Measurements from ENCODE around the gene BCL2L1. TPM values are rescaled to one million over a fixed set of nuclear protein-coding genes. Genes with fewer than 3 reads are reported as not detected.
A peak's percentile ranks its signal among the peaks of the same experiment; 100 is the strongest.

Gene BCL2L1
- total RNA-seq, 1 experiment from 2014 or later = 226 TPM

GRCh38 chr20:31701591-31701990, 21.1 kb downstream of the BCL2L1 start (continued):
- TF ChIP-seq ZNF274 (IDR thresholded peaks at IDR 0.05; ENCODE audit: low read depth, low read length) = no peak

- ChIA-PET CTCF (interaction anchor here (1.9 kb wide), 1 partner anchor 39 kb away, joined by 6 read pairs; no protein-coding TSS in a partner anchor), RAD21 (ENCODE audit: low non-redundant PET in 1 of 2, low total read pairs in 2 of 2, uncharacterized antibody in 2 of 2, unreplicated experiment in 2 of 2) (no interaction called here), POLR2A (interaction anchor here (1.4 to 1.8 kb wide), 2 partner anchors 12 to 39 kb away, joined by 4 to 5 read pairs; no protein-coding TSS in a partner anchor)
- Histone ChIP-seq H3K9ac (ENCODE audit: low read length) (0 out of 2 replicates have a peak overlapping the region, but pooled peaks have one; percentile 46), H2AFZ (ENCODE audit: low read depth, low read length, poor library complexity, severe bottlenecking) (no peak overlapping the region), H3K4me3 (replicated peaks in 1 of 2; ENCODE audit: low read depth in 1 of 2, low read length in 2 of 2) (no peak overlapping the region), H3K27ac (ENCODE audit: low read depth, low read length) (peak overlapping the region; percentile 81), H3K9me3 (ENCODE audit: control insufficient read depth in 1 of 2, insufficient read depth in 1 of 2, low read depth in 1 of 2, low read length in 2 of 2) (no peaks in the 10 kb centered on the region), H3K9me2 (ENCODE audit: insufficient read depth) (no peaks in the 10 kb centered on the region), H4K20me1 (ENCODE audit: insufficient read depth) (no peaks in the 10 kb centered on the region), H3K27me3 (ENCODE audit: insufficient read depth, low read length) (no peaks in the 10 kb centered on the region), H3K79me2 (ENCODE audit: insufficient read depth, low read length) (peaks cover 100% of the 10 kb centered on the region), H3K36me3 (ENCODE audit: control insufficient read depth in 1 of 2, insufficient read depth in 2 of 2, low read length in 2 of 2) (peaks cover 2 to 43% of the 10 kb centered on the region in 2 experiments; a peak in 3 of 4 replicates), H3K4me2 (ENCODE audit: low read length) (peak overlapping the region; percentile 57), H3K4me1 (ENCODE audit: control insufficient read depth in 1 of 2, insufficient read depth in 2 of 2, low read length in 2 of 2) (peaks cover 81 to 99% of the 10 kb centered on the region in 2 experiments)
- DNase-seq (ENCODE audit: low read depth, low spot score) (no peak), ATAC-seq (no peak)
- BruUV-seq (replicated peaks) = no TSS peak
- intact Hi-C loops (cut with micrococcal nuclease) = no loop called here
- no peak for TF ChIP-seq TCF7L2 (IDR thresholded peaks at IDR 0.05; ENCODE audit: borderline replicate concordance, extremely low read depth, insufficient read depth, insufficient read length)
These were observed 21.9 kb downstream of the BCL2L1 start for GRCh38 chr20:31700747-31701146.

- H3K4me3 ChIP-seq (replicated peaks in 1 of 2; ENCODE audit: low read depth in 1 of 2, low read length in 2 of 2) = peak overlapping the region in 1 of 2 experiments; percentile 10; a peak in 1 of 4 replicates
- CTCF ChIA-PET = interaction anchor here (1.6 to 2.0 kb wide), 3 partner anchors 23 to 140 kb away, joined by 6 to 12 read pairs (median 6); partner anchors contain the start of gene BCL2L1
- H3K9me3 ChIP-seq (ENCODE audit: control insufficient read depth in 1 of 2, insufficient read depth in 1 of 2, low read depth in 1 of 2, low read length in 2 of 2) = no peaks in the 10 kb centered on the region
- intact Hi-C loops (cut with micrococcal nuclease) = no loop called here
- peak overlapping the region; percentile 57 for H3K4me2 ChIP-seq (ENCODE audit: low read length)
- RAD21 ChIA-PET (ENCODE audit: low non-redundant PET in 1 of 2, low total read pairs in 2 of 2, uncharacterized antibody in 2 of 2, unreplicated experiment in 2 of 2) = no interaction called here
- no peaks in the 10 kb centered on the region for H3K9me2 ChIP-seq (ENCODE audit: insufficient read depth)
- no TSS peak for BruUV-seq (replicated peaks)
- no peak for TF ChIP-seq REST (IDR thresholded peaks at IDR 0.05; ENCODE audit: low read depth)
- no peak for TF ChIP-seq ELF1 (IDR thresholded peaks at IDR 0.05; ENCODE audit: borderline replicate concordance, low read depth)
- TF ChIP-seq TCF7L2 (IDR thresholded peaks at IDR 0.05; ENCODE audit: borderline replicate concordance, extremely low read depth, insufficient read depth, insufficient read length) = no peak
- POLR2A ChIA-PET = interaction anchor here (0.9 to 2.0 kb wide), 6 partner anchors 13 to 38 kb away, joined by 3 to 9 read pairs (median 5); partner anchors contain the start of gene BCL2L1
- peaks cover 100% of the 10 kb centered on the region for H3K79me2 ChIP-seq (ENCODE audit: insufficient read depth, low read length)
- no peak for ATAC-seq
- peaks cover 2 to 42% of the 10 kb centered on the region in 2 experiments; a peak in 3 of 4 replicates for H3K36me3 ChIP-seq (ENCODE audit: control insufficient read depth in 1 of 2, insufficient read depth in 2 of 2, low read length in 2 of 2)
- no peak for DNase-seq (ENCODE audit: low read depth, low spot score)
- H3K9ac ChIP-seq (ENCODE audit: low read length) = peak overlapping the region; percentile 46
- no peak overlapping the region for H2AFZ ChIP-seq (ENCODE audit: low read depth, low read length, poor library complexity, severe bottlenecking)
- peak overlapping the region; percentile 81 for H3K27ac ChIP-seq (ENCODE audit: low read depth, low read length)
- no peaks in the 10 kb centered on the region for H4K20me1 ChIP-seq (ENCODE audit: insufficient read depth)
- no peaks in the 10 kb centered on the region for H3K27me3 ChIP-seq (ENCODE audit: insufficient read depth, low read length)
- peaks cover 81 to 99% of the 10 kb centered on the region in 2 experiments for H3K4me1 ChIP-seq (ENCODE audit: control insufficient read depth in 1 of 2, insufficient read depth in 2 of 2, low read length in 2 of 2)
These were observed 22.6 kb downstream of the BCL2L1 start for GRCh38 chr20:31699801-31700728.

All from HCT116 (cell line).